ENCODE results near the gene VAC14. TPM values are rescaled to one million over a fixed set of nuclear protein-coding genes. Genes with fewer than 3 reads are reported as not detected.
A peak's percentile ranks its signal among the peaks of the same experiment; 100 is the strongest.

The VAC14 gene
- total RNA-seq, 2 donors from 2014 or later = 34.9 to 37.0 TPM

DNA sequence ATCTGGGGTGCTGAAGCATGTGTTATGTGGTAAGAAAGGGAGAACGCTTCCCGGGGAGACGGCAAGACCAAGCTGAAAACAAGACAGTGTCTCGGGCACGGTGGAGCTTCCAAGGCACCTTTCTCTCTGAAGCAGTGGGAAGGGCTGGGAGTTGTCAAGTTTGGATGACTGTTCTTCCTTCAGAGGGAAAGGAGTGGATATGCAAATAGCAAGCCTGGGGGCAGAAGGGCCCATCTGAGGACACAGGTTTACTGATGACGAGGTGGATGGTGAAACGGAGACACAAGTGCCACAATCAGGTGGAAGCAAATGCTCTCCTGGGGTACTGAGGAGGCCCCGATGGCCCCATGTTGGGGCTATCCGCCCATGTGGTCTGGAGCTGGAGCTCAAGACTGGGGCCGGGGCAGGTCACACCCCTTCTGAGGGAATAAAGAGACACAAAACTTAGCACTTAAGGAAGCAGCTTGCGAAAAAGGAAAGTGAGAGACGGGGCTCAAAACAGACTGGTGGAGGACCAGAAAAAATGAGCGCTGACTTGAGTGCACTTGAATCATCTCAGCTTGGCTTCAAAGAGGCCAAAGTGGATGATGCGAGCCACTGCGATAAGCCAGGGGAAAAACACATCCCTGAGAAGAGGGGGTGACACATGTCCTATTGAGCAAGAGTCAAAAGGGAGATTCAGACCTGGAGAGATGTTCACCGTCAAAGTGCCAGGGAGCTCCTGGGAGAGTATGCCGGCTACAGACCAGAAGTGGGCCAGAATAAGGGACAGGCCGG, 80.3 kb downstream of the VAC14 start:
- no peak for DNase-seq (ENCODE audit: low spot score)
- Histone ChIP-seq H3K4me3 (no peak overlapping the region), H3K4me1 (ENCODE audit: control insufficient read depth in 1 of 2, low read depth in 2 of 2) (peaks cover 7 to 15% of the 10 kb centered on the region in 2 donors), H3K27ac (no peak overlapping the region), H3K36me3 (no peaks in the 10 kb centered on the region), H3K27me3 (replicated peaks; ENCODE audit: insufficient read depth) (no peaks in the 10 kb centered on the region), H3K9me3 (no peaks in the 10 kb centered on the region)
- no peak for ATAC-seq (ENCODE audit: insufficient number of reproducible peaks, low FRiP score, low read depth)
- TF ChIP-seq, protein P1, sequence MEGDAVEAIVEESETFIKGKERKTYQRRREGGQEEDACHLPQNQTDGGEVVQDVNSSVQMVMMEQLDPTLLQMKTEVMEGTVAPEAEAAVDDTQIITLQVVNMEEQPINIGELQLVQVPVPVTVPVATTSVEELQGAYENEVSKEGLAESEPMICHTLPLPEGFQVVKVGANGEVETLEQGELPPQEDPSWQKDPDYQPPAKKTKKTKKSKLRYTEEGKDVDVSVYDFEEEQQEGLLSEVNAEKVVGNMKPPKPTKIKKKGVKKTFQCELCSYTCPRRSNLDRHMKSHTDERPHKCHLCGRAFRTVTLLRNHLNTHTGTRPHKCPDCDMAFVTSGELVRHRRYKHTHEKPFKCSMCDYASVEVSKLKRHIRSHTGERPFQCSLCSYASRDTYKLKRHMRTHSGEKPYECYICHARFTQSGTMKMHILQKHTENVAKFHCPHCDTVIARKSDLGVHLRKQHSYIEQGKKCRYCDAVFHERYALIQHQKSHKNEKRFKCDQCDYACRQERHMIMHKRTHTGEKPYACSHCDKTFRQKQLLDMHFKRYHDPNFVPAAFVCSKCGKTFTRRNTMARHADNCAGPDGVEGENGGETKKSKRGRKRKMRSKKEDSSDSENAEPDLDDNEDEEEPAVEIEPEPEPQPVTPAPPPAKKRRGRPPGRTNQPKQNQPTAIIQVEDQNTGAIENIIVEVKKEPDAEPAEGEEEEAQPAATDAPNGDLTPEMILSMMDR (IDR thresholded peaks at IDR 0.05) = no peak

DNA sequence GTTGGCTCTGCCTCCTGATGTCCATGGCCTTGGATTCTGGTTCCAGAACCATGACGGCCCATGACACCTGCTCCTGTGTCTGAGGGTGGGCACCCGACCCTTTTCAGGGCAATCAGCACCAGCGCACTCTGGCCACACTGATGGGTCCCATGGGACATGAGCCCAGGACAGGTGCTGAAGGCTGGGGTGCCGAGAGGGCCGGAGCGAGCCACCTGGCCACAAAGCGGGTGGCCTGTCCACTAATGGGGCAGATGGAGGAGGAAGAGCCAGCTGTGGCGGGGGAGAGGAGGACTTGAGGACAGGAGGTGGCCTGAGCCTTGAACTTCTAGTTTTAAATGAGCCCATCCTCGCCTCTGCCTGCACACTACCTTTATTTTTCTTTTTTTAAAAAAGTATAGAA, 83.9 kb downstream of the VAC14 start:
- Histone ChIP-seq H3K9me3 (no peaks in the 10 kb centered on the region), H3K36me3 (no peaks in the 10 kb centered on the region), H3K27ac (no peak overlapping the region), H3K4me1 (ENCODE audit: control insufficient read depth in 1 of 2, low read depth in 2 of 2) (peaks cover 13 to 35% of the 10 kb centered on the region in 2 donors), H3K27me3 (replicated peaks; ENCODE audit: insufficient read depth) (no peaks in the 10 kb centered on the region), H3K4me3 (no peak overlapping the region)
- TF ChIP-seq, protein P1 (IDR thresholded peaks at IDR 0.05) = no peak
- no peak for DNase-seq (ENCODE audit: low spot score)
- ATAC-seq (ENCODE audit: insufficient number of reproducible peaks, low FRiP score, low read depth) = no peak

DNA sequence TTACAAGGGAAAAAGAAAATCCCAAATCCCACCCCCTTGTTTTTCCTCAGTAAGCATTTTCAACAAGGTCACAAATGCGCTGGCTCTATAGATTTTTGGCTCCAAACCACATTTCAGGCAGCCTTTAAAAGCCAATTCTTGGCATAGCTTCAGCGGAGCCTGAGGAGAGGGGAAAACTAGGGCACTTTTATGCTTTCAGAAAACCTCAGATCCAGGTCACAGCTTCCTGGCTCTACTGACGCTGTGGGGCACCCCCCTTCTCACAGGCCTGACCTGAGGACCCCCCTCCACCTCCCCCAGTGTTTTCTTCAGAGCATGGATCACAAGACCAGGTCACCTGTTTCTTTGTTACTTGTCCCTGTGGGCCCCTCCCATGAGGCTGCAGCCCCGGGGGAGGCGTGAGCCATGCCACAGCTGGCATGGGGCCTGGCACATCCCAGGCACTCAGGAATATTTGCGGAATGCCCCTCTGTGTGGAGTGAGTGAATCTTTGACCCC, 85.0 kb downstream of the VAC14 start:
- Histone ChIP-seq H3K9me3 (no peaks in the 10 kb centered on the region), H3K27ac (peak overlapping the region; percentile 86 to 87), H3K36me3 (no peaks in the 10 kb centered on the region), H3K27me3 (replicated peaks; ENCODE audit: insufficient read depth) (no peaks in the 10 kb centered on the region), H3K4me3 (peak overlapping the region; percentile 49), H3K4me1 (ENCODE audit: control insufficient read depth in 1 of 2, low read depth in 2 of 2) (peaks cover 13 to 35% of the 10 kb centered on the region in 2 donors)
- peak; percentile 8 for ATAC-seq (ENCODE audit: insufficient number of reproducible peaks, low FRiP score, low read depth)
- TF ChIP-seq, protein P1 (IDR thresholded peaks at IDR 0.05) = no peak
- no peak for DNase-seq (ENCODE audit: low spot score)

DNA sequence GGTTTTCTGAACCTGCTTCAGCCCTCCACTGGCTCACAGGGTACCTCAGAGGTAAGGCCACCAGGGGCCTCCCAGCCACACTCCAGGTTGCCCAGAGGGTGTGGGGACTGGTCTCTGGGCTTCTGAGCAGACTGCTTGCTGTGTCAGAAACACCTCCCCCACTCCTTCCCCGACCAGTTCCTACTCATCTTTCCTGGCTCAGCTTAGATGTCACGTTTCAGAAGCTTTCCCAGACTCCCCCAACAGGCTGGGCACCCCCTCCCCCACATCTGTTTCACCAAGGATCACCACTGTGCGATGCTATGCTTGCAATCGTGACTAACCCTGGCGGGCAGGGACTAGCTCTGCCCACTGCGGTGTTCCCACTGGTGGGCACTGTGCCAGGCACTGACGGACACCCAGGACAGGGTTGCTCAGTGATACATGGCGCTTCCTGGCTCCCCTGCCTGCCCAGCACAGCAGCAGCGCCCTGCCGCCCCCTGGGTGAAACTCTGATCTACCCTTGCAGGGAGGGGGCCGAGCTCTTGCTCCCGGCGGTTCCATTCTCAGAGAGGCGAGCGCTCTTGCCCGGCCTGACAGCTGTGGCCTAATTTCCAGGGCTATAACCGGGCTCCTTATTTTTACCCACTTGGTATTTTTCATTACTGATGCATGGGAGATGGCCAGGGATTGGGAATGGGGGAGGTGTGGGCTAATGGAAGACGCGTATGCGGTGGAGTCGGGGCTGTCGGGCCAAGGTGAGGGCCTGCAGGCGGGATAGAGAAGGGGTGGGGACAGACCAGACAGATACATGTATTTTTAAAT, 85.7 kb downstream of the VAC14 start:
- no peaks in the 10 kb centered on the region for H3K9me3 ChIP-seq
- H3K4me3 ChIP-seq = peak overlapping the region; percentile 49
- H3K36me3 ChIP-seq = no peaks in the 10 kb centered on the region
- peaks cover 13 to 35% of the 10 kb centered on the region in 2 donors for H3K4me1 ChIP-seq (ENCODE audit: control insufficient read depth in 1 of 2, low read depth in 2 of 2)
- no peaks in the 10 kb centered on the region for H3K27me3 ChIP-seq (replicated peaks; ENCODE audit: insufficient read depth)
- peak; percentile 73 for ATAC-seq (ENCODE audit: insufficient number of reproducible peaks, low FRiP score, low read depth)
- TF ChIP-seq, protein P1 (IDR thresholded peaks at IDR 0.05) = peak; percentile 34
- peak overlapping the region; percentile 86 to 87 for H3K27ac ChIP-seq
- DNase-seq (ENCODE audit: low spot score) = peak; percentile 92

DNA sequence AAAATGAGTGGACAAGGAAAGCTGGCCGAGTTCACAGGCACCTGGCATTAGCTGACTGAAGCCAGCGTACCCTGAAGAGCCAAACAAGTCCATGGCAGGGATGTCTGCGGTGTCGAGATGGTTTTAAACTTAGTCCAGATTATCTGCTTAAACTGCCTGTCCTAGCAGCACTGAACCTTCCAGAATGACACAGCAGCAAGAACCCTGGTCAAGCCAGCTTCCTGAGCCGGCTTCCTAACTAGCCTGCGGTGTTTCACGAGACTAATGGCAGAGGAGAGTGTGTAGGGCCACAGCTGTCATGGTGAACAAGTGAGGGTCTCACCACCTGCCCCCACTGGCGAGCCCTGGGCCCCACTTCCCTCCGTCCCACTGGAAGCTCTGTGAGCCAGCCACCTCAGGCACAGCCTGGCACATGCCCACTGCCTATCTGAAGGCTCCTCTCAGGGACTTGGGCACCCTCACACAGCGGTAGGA, 86.3 kb downstream of the VAC14 start:
- H3K4me3 ChIP-seq = peak overlapping the region; percentile 0
- H3K36me3 ChIP-seq = no peaks in the 10 kb centered on the region
- DNase-seq (ENCODE audit: low spot score) (no peak), ATAC-seq (ENCODE audit: insufficient number of reproducible peaks, low FRiP score, low read depth) (peak; percentile 7)
- TF ChIP-seq, protein P1 (IDR thresholded peaks at IDR 0.05) = no peak
- no peaks in the 10 kb centered on the region for H3K27me3 ChIP-seq (replicated peaks; ENCODE audit: insufficient read depth)
- H3K27ac ChIP-seq = peak overlapping the region; percentile 86 to 87
- H3K4me1 ChIP-seq (ENCODE audit: control insufficient read depth in 1 of 2, low read depth in 2 of 2) = peaks cover 13 to 35% of the 10 kb centered on the region in 2 donors
- no peaks in the 10 kb centered on the region for H3K9me3 ChIP-seq
